OCI-LY1 (cell line): Measurements from ENCODE around the gene TMEM131.

Experiments
- H2AFZ ChIP-seq: fragments of 200-600 bp; sonication (generic), shearing (Covaris generic); 2 replicates; pipeline ENCODE4 v1.6.0; 2014; ENCODE audit warnings: antibody characterized with exemption, mild to moderate bottlenecking, low read length
- H3F3A ChIP-seq: fragments of 200-600 bp; sonication (generic), shearing (Covaris generic); 2 replicates; pipeline ENCODE4 v1.6.0; 2014; ENCODE audit warnings: mild to moderate bottlenecking, antibody characterized with exemption, low read length, moderate library complexity; ENCODE audit not compliant: insufficient read depth
- H3K27ac ChIP-seq: fragments of 200-600 bp; sonication (generic); 2 replicates; pipeline ENCODE4 v1.5.1; 2014; ENCODE audit warnings: low read length, mixed run types, mild to moderate bottlenecking, low read depth; ENCODE audit not compliant: poor library complexity, severe bottlenecking
- H3K27me3 ChIP-seq: fragments of 200-600 bp; sonication (generic); 2 replicates; pipeline ENCODE4 v1.6.0; 2014; ENCODE audit warnings: antibody characterized with exemption, mild to moderate bottlenecking, low read length, moderate library complexity; ENCODE audit not compliant: insufficient read depth
- H3K36me3 ChIP-seq: fragments of 200-600 bp; sonication (generic); 2 replicates; pipeline ENCODE4 v1.6.1; 2014; ENCODE audit warnings: mild to moderate bottlenecking, antibody characterized with exemption, low read length, moderate library complexity, mixed read lengths; ENCODE audit not compliant: insufficient read depth
- H3K4me1 ChIP-seq: fragments of 200-600 bp; sonication (generic); 2 replicates; pipeline ENCODE4 v1.5.1; 2014; ENCODE audit warnings: mild to moderate bottlenecking, low read length, moderate library complexity; ENCODE audit not compliant: insufficient read depth, severe bottlenecking
- H3K4me2 ChIP-seq: fragments of 200-600 bp; sonication (generic), shearing (Covaris generic); 2 replicates; pipeline ENCODE4 v1.6.1; 2014; ENCODE audit warnings: low read length
- H3K4me3 ChIP-seq: fragments of 200-600 bp; sonication (generic); 2 replicates; pipeline ENCODE4 v1.5.1; 2014; ENCODE audit warnings: low read length, low read depth, mild to moderate bottlenecking, mixed read lengths; ENCODE audit not compliant: poor library complexity, severe bottlenecking
- H3K79me2 ChIP-seq: fragments of 200-600 bp; shearing (Covaris generic); 2 replicates; pipeline ENCODE4 v1.6.1; 2016; ENCODE audit warnings: mixed run types, low read length, mixed read lengths; ENCODE audit not compliant: insufficient read depth
- H3K9ac ChIP-seq: fragments of 200-600 bp; sonication (generic), shearing (Covaris generic); 2 replicates; pipeline ENCODE4 v1.6.1; 2014; ENCODE audit warnings: mild to moderate bottlenecking, low read length, mixed read lengths
- H3K9me2 ChIP-seq: fragments of 200-600 bp; sonication (generic), shearing (Covaris generic); 2 replicates; pipeline ENCODE4 v1.6.1; 2014; ENCODE audit warnings: low read depth, mild to moderate bottlenecking, low read length, mixed read lengths
- H3K9me3 ChIP-seq: fragments of 200-600 bp; shearing (Covaris generic); 2 replicates; pipeline ENCODE4 v1.6.1; 2014; ENCODE audit warnings: low read length, mixed read lengths
- H4K20me1 ChIP-seq: fragments of 200-600 bp; sonication (generic), shearing (Covaris generic); 2 replicates; pipeline ENCODE4 v1.6.0; 2016; ENCODE audit warnings: mild to moderate bottlenecking, low read length; ENCODE audit not compliant: insufficient read depth
- CTCF ChIP-seq: fragments of 200-600 bp; sonication (generic), shearing (Covaris generic); IDR thresholded peaks from 2 replicates; pipeline ENCODE4 v1.5.1; 2017; ENCODE audit warnings: mild to moderate bottlenecking, antibody characterized with exemption, low read length, moderate library complexity, mixed read lengths
- EZH2 ChIP-seq: fragments of 200-600 bp; sonication (generic), shearing (Covaris generic); IDR thresholded peaks from 2 replicates; pipeline ENCODE4 v1.8.0; 2017; ENCODE audit warnings: borderline replicate concordance, mixed run types, mild to moderate bottlenecking, antibody characterized with exemption, low read length, moderate library complexity, mixed read lengths

TMEM131 gene

GRCh38 chr2:97982621-97983020, 13.1 kb downstream of the TMEM131 start:
- TF ChIP-seq CTCF (no peak), EZH2 (no peak)
- no peaks in the 10 kb centered on the region for H3K27me3 ChIP-seq
- no peaks in the 10 kb centered on the region for H3F3A ChIP-seq
- H3K27ac ChIP-seq, result no peak overlapping the region
- H3K79me2 ChIP-seq, result peaks cover 19% of the 10 kb centered on the region
- H3K36me3 ChIP-seq, result peaks cover 26% of the 10 kb centered on the region
- no peak overlapping the region for H2AFZ ChIP-seq
- no peak overlapping the region for H3K4me2 ChIP-seq
- no peaks in the 10 kb centered on the region for H3K4me1 ChIP-seq
- no peak overlapping the region for H3K4me3 ChIP-seq
- no peaks in the 10 kb centered on the region for H4K20me1 ChIP-seq
- peaks cover 12% of the 10 kb centered on the region for H3K9me3 ChIP-seq
- H3K9me2 ChIP-seq, result no peaks in the 10 kb centered on the region
- H3K9ac ChIP-seq, result no peak overlapping the region

DNA sequence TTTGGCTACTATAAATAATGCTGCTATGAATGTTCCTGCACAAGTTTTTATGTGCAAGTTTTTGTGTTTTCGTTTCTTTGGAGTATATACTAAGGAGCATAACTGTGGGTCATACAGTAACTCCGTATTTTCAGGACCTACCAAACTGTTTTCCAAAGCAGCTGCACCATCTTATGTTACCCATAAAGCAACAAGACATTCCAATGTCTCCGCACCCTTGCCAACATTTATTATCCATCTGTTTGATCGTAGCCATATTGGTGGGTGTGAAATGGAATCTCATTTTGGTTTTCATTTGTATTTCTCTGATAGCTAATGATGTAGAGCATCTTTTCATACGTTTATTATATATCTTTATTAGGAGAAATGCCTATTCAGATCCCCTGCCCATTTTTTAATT, 13.8 kb downstream of the TMEM131 start:
- peaks cover 12% of the 10 kb centered on the region; the same call in 1 of the 2 replicates for H3K9me3 ChIP-seq
- no peaks in the 10 kb centered on the region for H3K27me3 ChIP-seq
- no peaks in the 10 kb centered on the region for H4K20me1 ChIP-seq
- no peaks in the 10 kb centered on the region for H3K9me2 ChIP-seq
- no peak overlapping the region for H2AFZ ChIP-seq
- H3K9ac ChIP-seq, result no peak overlapping the region
- H3K79me2 ChIP-seq, result peaks cover 13% of the 10 kb centered on the region
- H3F3A ChIP-seq, result no peaks in the 10 kb centered on the region
- no peak overlapping the region for H3K27ac ChIP-seq
- H3K4me2 ChIP-seq, result no peak overlapping the region
- H3K4me3 ChIP-seq, result no peak overlapping the region
- no peaks in the 10 kb centered on the region for H3K4me1 ChIP-seq
- TF ChIP-seq CTCF (no peak), EZH2 (no peak)
- peaks cover 26% of the 10 kb centered on the region for H3K36me3 ChIP-seq

- Histone ChIP-seq H3F3A (no peaks in the 10 kb centered on the region), H3K4me3 (no peak overlapping the region), H3K79me2 (peaks cover 10% of the 10 kb centered on the region), H4K20me1 (no peaks in the 10 kb centered on the region), H3K4me2 (no peak overlapping the region), H3K27ac (no peak overlapping the region), H3K9me2 (no peaks in the 10 kb centered on the region), H2AFZ (no peak overlapping the region), H3K4me1 (no peaks in the 10 kb centered on the region), H3K9ac (no peak overlapping the region), H3K27me3 (no peaks in the 10 kb centered on the region), H3K9me3 (peaks cover 12% of the 10 kb centered on the region; the same call in 1 of the 2 replicates), H3K36me3 (peaks cover 22% of the 10 kb centered on the region)
- TF ChIP-seq EZH2, result no peak
- TF ChIP-seq CTCF, result no peak
Observed at GRCh38 chr2:97979904-97980303, 15.8 kb downstream of the TMEM131 start.
